SK-N-SH (cell line): Measurements from ENCODE around the gene PCDHGA9. TPM values are rescaled to one million over a fixed set of nuclear protein-coding genes. Genes with fewer than 3 reads are reported as not detected.

Experiments used
- CTCF ChIA-PET: fragments of 300-600, 350-600 bp; formaldehyde crosslinking; extraction: SDS; loops from one replicate; lab custom pipeline; 2021; lab: Yijun Ruan, JAX
- POLR2A ChIA-PET: fragments of 350-600 bp; sonication (Branson Sonifier 250); formaldehyde crosslinking; extraction: SDS; loops from one replicate; lab custom pipeline; 2020; ENCODE audit warnings: antibody characterized with exemption, inconsistent platforms; lab: Yijun Ruan, JAX
- DNase-seq: peaks from one replicate; pipeline ENCODE4 v3.0.0; 2012
- H2AFZ ChIP-seq: fragments of 200-600 bp; sonication (generic); 2 replicates; pipeline ENCODE4 v1.8.1; 2016; ENCODE audit warnings: antibody characterized with exemption, mild to moderate bottlenecking, low read depth
- H3F3A ChIP-seq: fragments of 200-600 bp; sonication (generic); replicated peaks from 2 replicates; pipeline ENCODE3; 2016; ENCODE audit warnings: antibody characterized with exemption, mild to moderate bottlenecking; ENCODE audit not compliant: insufficient read depth
- H3K27ac ChIP-seq, 2 experiments: fragments of 200-500 bp in 1 of 2; fragments of 200-600 bp in 1 of 2; sonication (Bioruptor generic) in 1 of 2; sonication (generic), shearing (Covaris generic) in 1 of 2; 2 replicates each; pipeline versions ENCODE4 v1.5.1 to v1.6.1; 2014 to 2016; ENCODE audit warnings: low read depth in 2 of 2, inconsistent platforms in 1 of 2, low read length in 1 of 2, mild to moderate bottlenecking in 1 of 2, mixed read lengths in 1 of 2
- H3K27me3 ChIP-seq: fragments of 200-600 bp; sonication (generic), shearing (Covaris generic); 2 replicates; pipeline ENCODE4 v1.6.1; 2016; ENCODE audit warnings: mixed run types; ENCODE audit not compliant: insufficient read depth
- H3K36me3 ChIP-seq, 2 experiments: fragments of 200-500 bp in 1 of 2; fragments of 200-600 bp in 1 of 2; sonication (Bioruptor generic) in 1 of 2; sonication (generic) in 1 of 2; replicated peaks in 1 of 2; 2 replicates each; pipeline versions ENCODE3 to v1.5.1; 2014 to 2016; ENCODE audit warnings: low read length in 1 of 2, mild to moderate bottlenecking in 1 of 2; ENCODE audit not compliant: insufficient read depth in 2 of 2, control insufficient read depth in 1 of 2
- H3K4me1 ChIP-seq, 2 experiments: fragments of 200-500 bp in 1 of 2; fragments of 200-600 bp in 1 of 2; sonication (Bioruptor generic) in 1 of 2; sonication (generic), shearing (Covaris generic) in 1 of 2; 2 replicates each; pipeline versions ENCODE4 v1.5.1 to v1.6.1; 2014 to 2016; ENCODE audit warnings: low read depth in 1 of 2, low read length in 1 of 2, mixed run types in 1 of 2; ENCODE audit not compliant: insufficient read depth in 2 of 2, control insufficient read depth in 1 of 2
- H3K4me2 ChIP-seq: fragments of 200-600 bp; sonication (generic), shearing (Covaris generic); 2 replicates; pipeline ENCODE4 v1.6.1; 2017; ENCODE audit warnings: mixed run types
- H3K4me3 ChIP-seq, 2 experiments: fragments of 200-500 bp in 1 of 2; fragments of 200-600 bp in 1 of 2; sonication (Bioruptor generic) in 1 of 2; sonication (generic), shearing (Covaris generic) in 1 of 2; 2 replicates each; pipeline versions ENCODE4 v1.5.1 to v1.8.1; 2014 to 2016; ENCODE audit warnings: low read depth in 2 of 2, inconsistent platforms in 1 of 2, low read length in 1 of 2, mild to moderate bottlenecking in 1 of 2, mixed read lengths in 1 of 2, moderate library complexity in 1 of 2
- H3K79me2 ChIP-seq: fragments of 200-600 bp; sonication (generic); 2 replicates; pipeline ENCODE4 v1.8.1; 2017; ENCODE audit warnings: mild to moderate bottlenecking; ENCODE audit not compliant: insufficient read depth
- H3K9ac ChIP-seq: fragments of 200-600 bp; sonication (generic); 2 replicates; pipeline ENCODE4 v1.6.1; 2017; ENCODE audit warnings: mixed run types
- H3K9me2 ChIP-seq: fragments of 200-600 bp; sonication (generic); 2 replicates; pipeline ENCODE4 v1.6.1; 2017; ENCODE audit warnings: mixed run types
- H3K9me3 ChIP-seq: fragments of 200-600 bp; sonication (generic); 2 replicates; pipeline ENCODE4 v1.6.1; 2017; ENCODE audit warnings: mixed run types, mild to moderate bottlenecking, moderate library complexity
- H4K20me1 ChIP-seq: fragments of 200-600 bp; sonication (generic); 2 replicates; pipeline ENCODE4 v1.6.1; 2017; ENCODE audit warnings: mild to moderate bottlenecking, mixed run types; ENCODE audit not compliant: insufficient read depth
- CTCF ChIP-seq: fragments of 200-600 bp; sonication (generic); IDR thresholded peaks from 2 replicates; pipeline ENCODE4 v1.6.1; 2017; ENCODE audit warnings: antibody characterized with exemption, mild to moderate bottlenecking, moderate library complexity
- GATA2 ChIP-seq: sonication (generic); formaldehyde crosslinking; IDR thresholded peaks from 2 replicates; pipeline ENCODE4 v1.5.0; 2020; ENCODE audit warnings: mild to moderate bottlenecking, missing genetic modification reagents
- IRF3 ChIP-seq: fragments of 150-350 bp; IDR thresholded peaks from 2 replicates; pipeline ENCODE4 v1.6.1; 2016; ENCODE audit warnings: mild to moderate bottlenecking, low read depth, low read length
- MEF2A ChIP-seq: IDR thresholded peaks from 2 replicates; pipeline ENCODE4 v1.4.0; 2012; ENCODE audit warnings: low read depth, borderline replicate concordance
- RAD21 ChIP-seq: IDR thresholded peaks from 2 replicates; pipeline ENCODE4 v1.6.1; 2012; ENCODE audit warnings: mild to moderate bottlenecking, low read length
- SMC3 ChIP-seq: IDR thresholded peaks from 2 replicates; pipeline ENCODE4 v1.6.1; 2012; ENCODE audit warnings: low read depth, low read length, improper control_type of control experiment
- YY1 ChIP-seq: IDR thresholded peaks from 2 replicates; pipeline ENCODE4 v1.4.0; 2012; ENCODE audit warnings: low read depth, mild to moderate bottlenecking
- WGBS: methylation state at CpG from one replicate; pipeline ENCODE4 v1.1.6; 2017; ENCODE audit warnings: low lambda C conversion rate; 5-methylcytosine and 5-hydroxymethylcytosine counted together
- polyA plus RNA-seq, 3 experiments: library from polyadenylated mRNA; depleted of rRNA; stranded (reverse); fragments of >200 nt; gene quantifications; 2 replicates each; pipeline ENCODE4 v1.2.3, GENCODE V29; 2012

Gene PCDHGA9
- 0.13 and 0.16 TPM in 2 replicates for polyA plus RNA-seq (2012; rRNA removed)
- polyA plus RNA-seq (2012; cell fraction: cytosol; rRNA removed) = 0.18 and 0.20 TPM in 2 replicates
- 0.91 and 1.0 TPM in 2 replicates for polyA plus RNA-seq (2012; cell fraction: nucleus; rRNA removed)

- Histone ChIP-seq H3K4me2 (no peak within 1 kb of the TSS), H3K9ac (no peak within 1 kb of the TSS), H3K4me3 (no peak within 1 kb of the TSS; a peak in 1 of 4 replicates), H3K4me1 (no peaks in the 10 kb centered on the region), H3F3A (no peaks in the 10 kb centered on the region), H3K36me3 (peaks cover 0 to 9% of the 10 kb centered on the region in 2 experiments), H3K79me2 (no peaks in the 10 kb centered on the region), H4K20me1 (no peaks in the 10 kb centered on the region), H3K27ac (no peak within 1 kb of the TSS), H3K9me2 (no peaks in the 10 kb centered on the region), H3K27me3 (no peaks in the 10 kb centered on the region), H3K9me3 (peaks cover 7% of the 10 kb centered on the region), H2AFZ (no peak within 1 kb of the TSS)
- 77% methylated on average over 26 of the region's 27 CpGs for WGBS
- TF ChIP-seq CTCF = peak; percentile 39; the same call in 1 of the 2 replicates
- no peak for TF ChIP-seq GATA2 (CRISPR knock-in tag)
- TF ChIP-seq RAD21 = peak; percentile 39
- CTCF ChIA-PET = no interaction called here
- POLR2A ChIA-PET = no interaction called here
- DNase-seq = peak; percentile 53
These were observed at the start of gene PCDHGA9 for GRCh38 chr5:141402553-141403243. PCDHGA9 (plus strand) TSS chr5:141402778; CDS start chr5:141402953, 175 bp downstream.

- no peaks in the 10 kb centered on the region for H3F3A ChIP-seq
- H3K27me3 ChIP-seq = no peaks in the 10 kb centered on the region
- H4K20me1 ChIP-seq = no peaks in the 10 kb centered on the region
- H2AFZ ChIP-seq = 0 out of 2 replicates have a peak within 1 kb of the TSS, but pooled peaks have one; percentile 13
- no peaks in the 10 kb centered on the region for H3K79me2 ChIP-seq
- H3K36me3 ChIP-seq = no peaks in the 10 kb centered on the region
- H3K27ac ChIP-seq = no peak within 1 kb of the TSS
- no peaks in the 10 kb centered on the region; the same call in 1 of the 2 replicates for H3K9me3 ChIP-seq
- WGBS = 50% methylated on average over 23 of the region's 29 CpGs
- H3K4me2 ChIP-seq = no peak within 1 kb of the TSS
- TF ChIP-seq YY1 (no peak), IRF3 (no peak), SMC3 (0 out of 2 replicates have a peak, but pooled peaks have one; percentile 11), RAD21 (0 out of 2 replicates have a peak, but pooled peaks have one; percentile 33), MEF2A (no peak), CTCF (peak; percentile 59)
- POLR2A ChIA-PET = interaction anchor here (0.7 kb wide), 1 partner anchor 206 kb away, joined by 3 read pairs; no protein-coding TSS in a partner anchor
- H3K4me1 ChIP-seq = no peaks in the 10 kb centered on the region
- no peak for DNase-seq
- CTCF ChIA-PET = interaction anchor here (0.8 to 1.7 kb wide), 8 partner anchors 122 to 212 kb away, joined by 3 to 8 read pairs (median 4); partner anchors contain the start of gene PCDHB6
- no peak within 1 kb of the TSS for H3K9ac ChIP-seq
- H3K9me2 ChIP-seq = no peaks in the 10 kb centered on the region
- H3K4me3 ChIP-seq = peak within 1 kb of the TSS in 1 of 2 experiments; percentile 28; a peak in 2 of 4 replicates
These were observed 47.6 kb upstream of the PCDHGA9 start, which contains the start of gene PCDHGA4 for GRCh38 chr5:141354900-141355469. PCDHGA4 (plus strand) TSS chr5:141355021; CDS start chr5:141355108, 87 bp downstream.
